K562 (cell line): ENCODE measurements around the gene ANKS4B. TPM values are rescaled to one million over a fixed set of nuclear protein-coding genes. Genes with fewer than 3 reads are reported as not detected.

Experiments
- BACH1 ChIP-seq: fragments of 200-800 bp; sonication (Bioruptor generic); IDR thresholded peaks from 2 replicates; pipeline ENCODE4 v1.6.1; 2016; ENCODE audit warnings: missing genetic modification characterization, missing compliant biosample characterization
- CBX3 ChIP-seq, 2 experiments: IDR thresholded peaks; 1 replicate in 1 of 2; 2 replicates in 1 of 2; pipeline ENCODE4 v1.6.1; 2012; ENCODE audit warnings: inconsistent platforms in 2 of 2, low read length in 2 of 2, borderline replicate concordance in 1 of 2, control low read depth in 1 of 2
- CCAR2 ChIP-seq: fragments of 200-400 bp; formaldehyde crosslinking; IDR thresholded peaks from 2 replicates; pipeline ENCODE4 v1.6.1; 2017; ENCODE audit warnings: mild to moderate bottlenecking, low read depth, low read length
- DLX4 ChIP-seq: fragments of 250-450 bp; sonication (Bioruptor Pico); IDR thresholded peaks from 2 replicates; pipeline ENCODE4 v1.6.1; 2021; ENCODE audit warnings: mild to moderate bottlenecking
- E2F3 ChIP-seq: fragments of 250-450 bp; sonication (Bioruptor Pico); IDR thresholded peaks from 2 replicates; pipeline ENCODE4 v1.4.0; 2020; ENCODE audit warnings: mild to moderate bottlenecking
- JUND ChIP-seq, 2 experiments: IDR thresholded peaks; 2 replicates in 1 of 2; 3 replicates in 1 of 2; pipeline ENCODE4 v1.6.1; 2011; ENCODE audit warnings: borderline replicate concordance in 2 of 2, low read depth in 2 of 2, low read length in 2 of 2, improper control_type of control experiment in 1 of 2, missing biosample characterization in 1 of 2, missing genetic modification characterization in 1 of 2, missing genetic modification reagents in 1 of 2
- NELFE ChIP-seq: IDR thresholded peaks from 2 replicates; pipeline ENCODE4 v1.6.1; 2011; ENCODE audit warnings: mild to moderate bottlenecking; ENCODE audit not compliant: insufficient read depth, insufficient read length
- PATZ1 ChIP-seq: fragments of 250-450 bp; sonication (Bioruptor Pico); IDR thresholded peaks from 2 replicates; pipeline ENCODE4 v1.5.0; 2020; ENCODE audit warnings: mild to moderate bottlenecking, borderline replicate concordance
- RAD51 ChIP-seq: fragments of 450-650 bp; IDR thresholded peaks from 2 replicates; pipeline ENCODE4 v1.7.1; 2016; ENCODE audit warnings: low read depth, mild to moderate bottlenecking, borderline replicate concordance
- SNIP1 ChIP-seq: fragments of 450-650 bp; IDR thresholded peaks from 2 replicates; pipeline ENCODE4 v1.7.1; 2017; ENCODE audit warnings: low read depth, mild to moderate bottlenecking
- TAF1 ChIP-seq: IDR thresholded peaks from 2 replicates; pipeline ENCODE4 v1.6.1; 2011; ENCODE audit warnings: mild to moderate bottlenecking, low read length, moderate library complexity; ENCODE audit not compliant: insufficient read depth, control insufficient read depth, severe bottlenecking; ENCODE audit errors: extremely low read depth
- TCF3 ChIP-seq: sonication (generic); formaldehyde crosslinking; IDR thresholded peaks from 2 replicates; pipeline ENCODE4 v1.4.0; 2020; ENCODE audit warnings: mild to moderate bottlenecking, missing genetic modification reagents
- ZBED1 ChIP-seq: IDR thresholded peaks from 2 replicates; pipeline ENCODE4 v1.6.1; 2014
- ZNF239 ChIP-seq: fragments of 250-450 bp; sonication (Bioruptor Pico); IDR thresholded peaks from 2 replicates; pipeline ENCODE4 v1.4.0; 2020; ENCODE audit warnings: mild to moderate bottlenecking
- ZNF695 ChIP-seq: fragments of 450-650 bp; formaldehyde crosslinking; IDR thresholded peaks from 2 replicates; pipeline ENCODE4 v1.4.0; 2020; ENCODE audit warnings: mild to moderate bottlenecking, moderate library complexity
- polyA plus RNA-seq, 8 experiments: library from polyadenylated mRNA; depleted of rRNA in 4 of 8; stranded (reverse) in 5 of 8; unstranded in 3 of 8; fragments of >200 nt; fragmentation: Nextera tagmentation in 2 of 8; fragmentation: Illumina TruSeq in 1 of 8; extraction: Ambion mirVana in 2 of 8; extraction: Trizol in 1 of 8; gene quantifications; 2 replicates each; pipeline versions ENCODE4 v1.2.1 to v1.2.3, GENCODE V29; 2011 to 2014; ENCODE audit warnings: inconsistent platforms in 1 of 8, missing spikeins in 1 of 8
- total RNA-seq, 7 experiments: library from RNA; depleted of rRNA in 6 of 7; stranded (reverse); fragments of >200 nt in 6 of 7; fragmentation: Illumina TruSeq in 2 of 7; extraction: Trizol in 2 of 7; gene quantifications; 2 replicates each; pipeline versions ENCODE4 v1.2.1 to v1.2.3, GENCODE V29; 2011 to 2021; ENCODE audit warnings: low replicate concordance in 1 of 7
- TF ChIP-seq, protein P1 (sequence below): fragments of 250-450 bp; sonication (Bioruptor Pico); IDR thresholded peaks from 2 replicates; pipeline ENCODE4 v1.4.0; 2020; ENCODE audit warnings: mild to moderate bottlenecking, moderate library complexity
- TF ChIP-seq, protein P2 (sequence below): sonication (generic); formaldehyde crosslinking; IDR thresholded peaks from 2 replicates; pipeline ENCODE4 v1.8.1; 2023; ENCODE audit warnings: mild to moderate bottlenecking, missing genetic modification reagents

Gene ANKS4B
- total and polyA plus RNA-seq, 9 of the 15 experiments (the other 6 are each of a cell fraction or from before 2014, with no cell fraction given) = not detected

DNA sequence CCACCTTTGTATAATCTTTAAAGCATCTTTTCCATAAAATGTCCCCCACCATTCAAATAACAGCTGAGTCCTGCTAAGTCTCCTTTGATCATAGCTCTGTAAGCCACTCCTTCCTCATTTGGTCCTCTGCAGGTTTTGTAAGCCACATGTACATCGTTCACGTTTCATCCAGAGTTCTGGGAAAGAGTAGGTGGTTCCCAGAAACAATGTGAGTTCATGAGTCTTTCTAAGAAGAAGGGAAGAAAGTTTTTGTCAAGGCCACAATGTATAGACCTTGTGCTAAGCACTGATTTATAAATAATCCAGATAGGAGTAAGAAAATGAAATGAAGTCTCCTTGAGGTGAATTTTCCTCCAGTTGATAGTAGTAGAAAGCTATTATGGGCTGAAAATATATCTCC, 8.7 kb upstream of the ANKS4B start (continued):
- TF ChIP-seq, protein P1, sequence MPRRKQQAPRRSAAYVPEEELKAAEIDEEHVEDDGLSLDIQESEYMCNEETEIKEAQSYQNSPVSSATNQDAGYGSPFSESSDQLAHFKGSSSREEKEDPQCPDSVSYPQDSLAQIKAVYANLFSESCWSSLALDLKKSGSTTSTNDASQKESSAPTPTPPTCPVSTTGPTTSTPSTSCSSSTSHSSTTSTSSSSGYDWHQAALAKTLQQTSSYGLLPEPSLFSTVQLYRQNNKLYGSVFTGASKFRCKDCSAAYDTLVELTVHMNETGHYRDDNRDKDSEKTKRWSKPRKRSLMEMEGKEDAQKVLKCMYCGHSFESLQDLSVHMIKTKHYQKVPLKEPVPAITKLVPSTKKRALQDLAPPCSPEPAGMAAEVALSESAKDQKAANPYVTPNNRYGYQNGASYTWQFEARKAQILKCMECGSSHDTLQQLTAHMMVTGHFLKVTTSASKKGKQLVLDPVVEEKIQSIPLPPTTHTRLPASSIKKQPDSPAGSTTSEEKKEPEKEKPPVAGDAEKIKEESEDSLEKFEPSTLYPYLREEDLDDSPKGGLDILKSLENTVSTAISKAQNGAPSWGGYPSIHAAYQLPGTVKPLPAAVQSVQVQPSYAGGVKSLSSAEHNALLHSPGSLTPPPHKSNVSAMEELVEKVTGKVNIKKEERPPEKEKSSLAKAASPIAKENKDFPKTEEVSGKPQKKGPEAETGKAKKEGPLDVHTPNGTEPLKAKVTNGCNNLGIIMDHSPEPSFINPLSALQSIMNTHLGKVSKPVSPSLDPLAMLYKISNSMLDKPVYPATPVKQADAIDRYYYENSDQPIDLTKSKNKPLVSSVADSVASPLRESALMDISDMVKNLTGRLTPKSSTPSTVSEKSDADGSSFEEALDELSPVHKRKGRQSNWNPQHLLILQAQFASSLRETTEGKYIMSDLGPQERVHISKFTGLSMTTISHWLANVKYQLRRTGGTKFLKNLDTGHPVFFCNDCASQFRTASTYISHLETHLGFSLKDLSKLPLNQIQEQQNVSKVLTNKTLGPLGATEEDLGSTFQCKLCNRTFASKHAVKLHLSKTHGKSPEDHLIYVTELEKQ = no peak
- TF ChIP-seq E2F3 (CRISPR knock-in tag) = no peak
- TF ChIP-seq JUND (IDR thresholded peaks at IDR 0.05; ENCODE audit: borderline replicate concordance, low read depth, low read length) = 0 out of 2 replicates have a peak, but pooled peaks have one; percentile 12
- TF ChIP-seq JUND (tag; IDR thresholded peaks at IDR 0.05; ENCODE audit: borderline replicate concordance, low read depth, low read length) = no peak
- TF ChIP-seq BACH1 (tag) = no peak
- TF ChIP-seq ZNF695 = no peak
- no peak for TF ChIP-seq ZNF239
- no peak for TF ChIP-seq TAF1
- TF ChIP-seq ZBED1 = no peak
- no peak for TF ChIP-seq PATZ1 (CRISPR knock-in tag)
- TF ChIP-seq TCF3 (CRISPR knock-in tag) = peak; percentile 41; the same call in 1 of the 2 replicates
- no peak for TF ChIP-seq NELFE
- TF ChIP-seq SNIP1 = no peak
- TF ChIP-seq CBX3 (IDR thresholded peaks at IDR 0.05; ENCODE audit: borderline replicate concordance in 1 of 2, low read length in 2 of 2) = no peak
- TF ChIP-seq DLX4 (CRISPR knock-in tag) = no peak
- TF ChIP-seq CCAR2 = no peak
- TF ChIP-seq, protein P2, sequence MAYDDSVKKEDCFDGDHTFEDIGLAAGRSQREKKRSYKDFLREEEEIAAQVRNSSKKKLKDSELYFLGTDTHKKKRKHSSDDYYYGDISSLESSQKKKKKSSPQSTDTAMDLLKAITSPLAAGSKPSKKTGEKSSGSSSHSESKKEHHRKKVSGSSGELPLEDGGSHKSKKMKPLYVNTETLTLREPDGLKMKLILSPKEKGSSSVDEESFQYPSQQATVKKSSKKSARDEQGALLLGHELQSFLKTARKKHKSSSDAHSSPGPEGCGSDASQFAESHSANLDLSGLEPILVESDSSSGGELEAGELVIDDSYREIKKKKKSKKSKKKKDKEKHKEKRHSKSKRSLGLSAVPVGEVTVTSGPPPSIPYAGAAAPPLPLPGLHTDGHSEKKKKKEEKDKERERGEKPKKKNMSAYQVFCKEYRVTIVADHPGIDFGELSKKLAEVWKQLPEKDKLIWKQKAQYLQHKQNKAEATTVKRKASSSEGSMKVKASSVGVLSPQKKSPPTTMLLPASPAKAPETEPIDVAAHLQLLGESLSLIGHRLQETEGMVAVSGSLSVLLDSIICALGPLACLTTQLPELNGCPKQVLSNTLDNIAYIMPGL (CRISPR knock-in tag) = no peak
- no peak for TF ChIP-seq RAD51
